ENCODE measurements around the gene CLNK. TPM values are rescaled to one million over a fixed set of nuclear protein-coding genes. Genes with fewer than 3 reads are reported as not detected.

The CLNK gene
- total RNA-seq, 2 donors from 2014 or later: 0.06 TPM; not detected in 1

- ATAC-seq (no peak), DNase-seq (no peak)
These were observed 13.2 kb downstream of the CLNK start for GRCh38 chr4:10671366-10671765.

GRCh38 chr4:10670321-10670720, 14.2 kb downstream of the CLNK start:
- intact Hi-C loops (cut with DNase I, micrococcal nuclease): no loop called here
- ATAC-seq (no peak), DNase-seq (no peak)

More at GRCh38 chr4:10671366-10671765, 13.2 kb downstream of the CLNK start:
- intact Hi-C loops (cut with DNase I, micrococcal nuclease): no loop called here

GRCh38 chr4:10667701-10668326, 16.8 kb downstream of the CLNK start:
- intact Hi-C loops (cut with DNase I, micrococcal nuclease): no loop called here
- DNase-seq (no peak), ATAC-seq (no peak)

- no peak for DNase-seq
- intact Hi-C loops (cut with DNase I, micrococcal nuclease): no loop called here
- ATAC-seq: no peak
These were observed 18.0 kb downstream of the CLNK start for GRCh38 chr4:10666616-10667015.

GRCh38 chr4:10664408-10664807, 20.2 kb downstream of the CLNK start:
- intact Hi-C loops (cut with DNase I, micrococcal nuclease): no loop called here
- DNase-seq: no peak

GRCh38 chr4:10662937-10663336, 21.6 kb downstream of the CLNK start:
- intact Hi-C loops (cut with DNase I, micrococcal nuclease): no loop called here
- no peak for DNase-seq
- ATAC-seq: no peak

More at GRCh38 chr4:10664408-10664807, 20.2 kb downstream of the CLNK start:
- ATAC-seq: peak; percentile 26

- ATAC-seq (no peak), DNase-seq (no peak)
- intact Hi-C loops (cut with DNase I, micrococcal nuclease): no loop called here
These were observed 23.5 kb downstream of the CLNK start for GRCh38 chr4:10661047-10661446.

GRCh38 chr4:10659251-10659650, 25.3 kb downstream of the CLNK start:
- DNase-seq (no peak), ATAC-seq (no peak)
- intact Hi-C loops (cut with DNase I, micrococcal nuclease): no loop called here

GRCh38 chr4:10656988-10657387, 27.6 kb downstream of the CLNK start:
- ATAC-seq (peak; percentile 61), DNase-seq (no peak)
- intact Hi-C loops (cut with DNase I, micrococcal nuclease): no loop called here

- DNase-seq (no peak), ATAC-seq (no peak)
- intact Hi-C loops (cut with DNase I, micrococcal nuclease): no loop called here
These were observed 28.1 kb downstream of the CLNK start for GRCh38 chr4:10656420-10656819.

GRCh38 chr4:10655968-10656367, 28.6 kb downstream of the CLNK start:
- intact Hi-C loops (cut with DNase I, micrococcal nuclease): no loop called here
- DNase-seq (no peak), ATAC-seq (no peak)

- DNase-seq: no peak
- no peak for ATAC-seq
- intact Hi-C loops (cut with DNase I, micrococcal nuclease): no loop called here
These were observed 36.1 kb downstream of the CLNK start for GRCh38 chr4:10648479-10648878.

GRCh38 chr4:10647846-10648245, 36.7 kb downstream of the CLNK start:
- intact Hi-C loops (cut with DNase I, micrococcal nuclease): no loop called here
- DNase-seq (no peak), ATAC-seq (no peak)

- peak; percentile 19 for ATAC-seq
- no peak for DNase-seq
- intact Hi-C loops (cut with DNase I, micrococcal nuclease): no loop called here
These were observed 40.8 kb downstream of the CLNK start for GRCh38 chr4:10643600-10644425.

- DNase-seq (no peak), ATAC-seq (no peak)
These were observed 43.9 kb downstream of the CLNK start for GRCh38 chr4:10640561-10641201.

GRCh38 chr4:10639664-10640063, 44.9 kb downstream of the CLNK start:
- intact Hi-C loops (cut with DNase I, micrococcal nuclease): no loop called here
- DNase-seq (no peak), ATAC-seq (no peak)

More at GRCh38 chr4:10640561-10641201, 43.9 kb downstream of the CLNK start:
- intact Hi-C loops (cut with DNase I, micrococcal nuclease): no loop called here

- intact Hi-C loops (cut with DNase I, micrococcal nuclease): no loop called here
- DNase-seq: no peak
- no peak for ATAC-seq
These were observed 45.5 kb downstream of the CLNK start for GRCh38 chr4:10639100-10639499.

GRCh38 chr4:10635091-10635490, 49.5 kb downstream of the CLNK start:
- no peak for ATAC-seq
- no peak for DNase-seq
- intact Hi-C loops (cut with DNase I, micrococcal nuclease): no loop called here

- intact Hi-C loops (cut with DNase I, micrococcal nuclease): no loop called here
- DNase-seq (no peak), ATAC-seq (no peak)
These were observed 55.2 kb downstream of the CLNK start for GRCh38 chr4:10629394-10629793.

- intact Hi-C loops (cut with DNase I, micrococcal nuclease): no loop called here
- no peak for DNase-seq
- ATAC-seq: peak; percentile 35
These were observed 59.4 kb downstream of the CLNK start for GRCh38 chr4:10625131-10625530.

Measured in left colon (tissue), 2 donors.